ENCODE measurements around the gene GABBR1.
"Not testable (repeated sequence)": the region's sequence is repeated elsewhere in the genome, so short reads cannot be mapped to it uniquely, and the experiment has no call there.

Gene GABBR1

DNA sequence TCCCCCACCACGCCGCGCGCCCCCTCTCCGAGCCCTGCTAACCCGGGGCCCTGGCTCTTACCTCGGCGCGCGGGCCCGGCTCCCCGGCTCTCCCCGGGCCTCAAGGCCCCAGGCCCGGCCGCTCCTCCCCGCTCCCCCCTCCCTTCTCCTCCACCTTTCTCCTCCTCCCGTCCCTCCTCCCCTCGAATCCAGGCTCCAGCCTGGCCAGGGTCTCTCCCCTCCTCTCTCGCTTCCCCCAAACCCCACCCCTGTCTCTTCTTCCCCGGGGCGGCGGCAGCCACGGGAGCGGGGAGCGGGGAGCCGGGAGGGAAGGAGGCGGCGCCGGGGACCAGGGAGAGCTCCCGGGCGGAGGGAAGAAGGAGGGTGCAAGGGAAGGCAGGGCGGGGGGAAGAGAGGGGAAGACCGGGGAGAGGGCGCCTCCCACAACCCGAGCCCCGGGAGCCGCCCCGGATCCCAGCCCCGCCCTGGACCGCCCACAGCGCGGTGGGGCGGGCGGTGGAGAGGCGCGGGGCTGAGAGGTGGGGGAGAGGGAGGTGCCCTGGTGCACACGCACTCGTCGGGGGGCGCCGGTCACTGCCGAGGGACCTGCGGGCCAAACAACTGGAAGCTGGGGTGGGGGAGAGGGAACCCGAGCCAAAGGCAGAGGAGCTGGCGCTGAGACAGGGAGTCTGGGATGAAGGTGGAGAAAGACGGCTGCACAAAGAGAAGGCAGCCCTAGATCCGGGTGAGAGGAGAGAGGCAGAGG, at the start of gene GABBR1:
GABBR1 (minus strand) TSS at position 395 of the 745 bp plus-strand sequence. CDS start 798 bp downstream, outside the sequence.
- DNase-seq = peak; percentile 54

DNA sequence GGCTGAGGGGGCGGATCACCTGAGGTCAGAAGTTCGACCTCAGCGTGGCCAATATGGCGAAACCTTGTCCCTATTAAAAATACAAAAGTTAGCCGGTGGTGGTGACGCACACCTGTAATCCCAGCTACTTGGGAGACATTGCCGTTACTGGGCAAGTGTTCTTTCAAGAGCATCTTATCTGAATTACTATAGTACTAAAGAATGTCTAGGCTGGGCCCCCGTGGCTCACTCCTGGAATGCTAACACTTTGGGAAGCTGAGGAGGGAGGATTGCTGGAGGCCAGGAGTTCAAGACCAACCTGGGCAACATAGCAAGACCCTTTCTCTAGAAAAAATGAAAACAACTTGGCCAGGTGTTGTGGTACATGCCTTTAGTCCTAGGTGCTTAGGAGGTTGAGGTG, 48.8 kb upstream of the GABBR1 start:
- DNase-seq = no peak

DNA sequence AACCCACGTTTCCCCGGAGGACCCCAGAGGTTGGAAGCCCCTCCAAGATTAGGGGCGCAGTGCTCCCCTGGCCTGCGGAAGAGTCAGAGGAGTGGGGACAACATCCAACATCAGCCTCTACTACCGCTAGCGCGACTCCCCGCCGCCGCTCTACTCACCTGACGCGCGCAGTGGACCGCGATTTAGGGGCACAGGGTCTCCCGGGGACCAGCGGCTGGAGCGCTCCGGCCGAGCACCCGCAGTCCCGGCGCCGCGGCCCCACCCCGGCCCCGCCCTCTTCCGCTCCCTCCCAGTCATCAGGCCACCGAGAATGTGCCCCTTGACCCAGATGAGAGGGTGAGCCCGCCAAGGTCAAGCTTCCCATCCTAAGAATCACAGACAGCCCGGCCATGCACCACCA, 47.9 kb upstream of the GABBR1 start, which contains the start of gene ZFP57:
ZFP57 (minus strand) TSS at position 249 of the 400 bp plus-strand sequence. CDS start 4,149 bp downstream, outside the sequence.
- DNase-seq = no peak

DNA sequence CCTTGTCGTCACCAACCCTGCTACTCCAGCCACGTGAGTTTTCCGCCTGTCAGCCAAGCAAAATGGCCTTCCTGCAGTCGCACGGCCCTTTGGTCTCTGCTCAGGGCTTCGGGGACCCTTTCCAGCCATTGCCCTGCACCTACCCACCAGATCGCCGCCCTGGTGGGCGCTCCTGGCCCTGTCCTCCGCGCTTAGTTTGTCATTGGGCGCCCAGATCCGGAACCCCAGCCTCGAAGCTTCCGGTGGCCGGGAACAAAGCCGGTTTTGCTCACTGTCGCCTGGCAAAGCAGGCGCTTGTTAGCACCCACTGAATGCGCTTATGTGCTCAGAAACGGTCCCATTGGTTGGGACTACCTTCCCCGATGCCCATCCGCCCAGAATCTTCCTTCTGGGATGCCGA, 47.4 kb upstream of the GABBR1 start:
- no peak for DNase-seq

DNA sequence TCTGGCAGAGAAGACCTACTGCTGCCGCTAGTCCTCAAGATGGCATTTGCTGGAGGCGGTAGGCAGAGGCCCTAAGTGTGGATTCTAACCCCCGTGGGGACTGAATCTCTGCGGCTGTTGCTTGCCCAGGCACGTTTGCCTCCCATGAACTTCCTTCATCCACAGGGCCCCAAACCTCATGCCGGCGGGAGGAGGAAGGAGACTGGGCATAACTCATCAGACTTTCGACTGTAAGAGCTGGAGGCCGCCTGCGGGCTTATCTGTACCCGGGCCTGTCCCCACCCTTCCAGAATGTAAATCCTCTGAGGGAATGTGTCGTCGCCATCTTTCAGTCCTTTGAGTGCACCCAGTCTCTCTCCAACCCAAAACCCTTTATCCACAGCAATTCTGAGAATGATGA, 47.0 kb upstream of the GABBR1 start:
- DNase-seq = no peak

GRCh38 chr6:29678114-29678513, 45.1 kb upstream of the GABBR1 start:
- no peak for DNase-seq

GRCh38 chr6:29676981-29677601, 44.1 kb upstream of the GABBR1 start:
- DNase-seq = no peak

- DNase-seq = no peak
Observed at GRCh38 chr6:29675561-29675960, 42.6 kb upstream of the GABBR1 start.

DNA sequence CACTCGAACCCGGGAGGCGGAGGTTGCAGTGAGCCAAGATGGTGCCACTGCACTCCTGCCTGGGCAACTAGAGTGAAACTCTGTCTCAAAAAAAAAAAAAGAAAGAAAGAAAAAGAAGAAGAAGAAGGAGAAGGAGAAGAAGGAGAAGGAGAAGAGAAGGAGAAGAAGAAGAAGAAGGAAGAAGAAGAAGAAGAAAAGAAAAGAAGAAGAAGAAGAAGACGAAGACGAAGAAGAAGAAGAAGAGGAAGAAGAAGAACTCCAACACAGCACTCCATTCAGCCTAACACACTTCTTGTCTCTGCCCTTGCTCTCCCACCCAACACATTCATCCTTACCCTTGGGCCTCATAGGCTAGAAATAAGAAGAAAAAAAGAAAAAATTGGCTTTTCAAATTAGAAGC, 41.0 kb upstream of the GABBR1 start:
- no peak for DNase-seq

GRCh38 chr6:29673161-29673560, 40.2 kb upstream of the GABBR1 start:
- DNase-seq = no peak

- DNase-seq = not testable (repeated sequence)
Observed at GRCh38 chr6:29672116-29672515, 39.1 kb upstream of the GABBR1 start.

GRCh38 chr6:29671026-29671425, 38.0 kb upstream of the GABBR1 start:
- no peak for DNase-seq

DNA sequence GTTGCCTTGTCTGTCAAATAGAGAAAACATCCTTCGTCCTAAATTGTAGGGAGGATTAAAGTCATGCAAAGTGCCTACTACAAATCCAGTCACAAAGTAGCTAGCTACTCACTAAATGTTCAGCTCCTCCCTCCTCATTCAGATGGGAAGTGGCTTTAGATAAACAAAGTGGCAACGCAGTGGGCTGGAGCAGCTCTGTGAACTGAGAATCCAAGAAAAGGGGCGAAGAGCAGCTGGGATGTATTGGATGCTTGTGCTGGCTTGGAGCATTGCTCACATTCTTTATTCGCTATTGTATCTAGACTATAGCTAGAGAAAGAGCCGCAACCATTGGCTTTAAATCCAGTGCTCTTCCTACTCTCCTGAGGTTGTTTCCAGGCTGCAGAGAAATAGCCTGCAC, 34.2 kb upstream of the GABBR1 start:
- no peak for DNase-seq

GRCh38 chr6:29666826-29667130, 33.8 kb upstream of the GABBR1 start:
- no peak for DNase-seq

- DNase-seq = no peak
Observed at GRCh38 chr6:29665942-29666825, 33.2 kb upstream of the GABBR1 start.

GRCh38 chr6:29663300-29664042, 30.5 kb upstream of the GABBR1 start:
- DNase-seq = no peak

DNA sequence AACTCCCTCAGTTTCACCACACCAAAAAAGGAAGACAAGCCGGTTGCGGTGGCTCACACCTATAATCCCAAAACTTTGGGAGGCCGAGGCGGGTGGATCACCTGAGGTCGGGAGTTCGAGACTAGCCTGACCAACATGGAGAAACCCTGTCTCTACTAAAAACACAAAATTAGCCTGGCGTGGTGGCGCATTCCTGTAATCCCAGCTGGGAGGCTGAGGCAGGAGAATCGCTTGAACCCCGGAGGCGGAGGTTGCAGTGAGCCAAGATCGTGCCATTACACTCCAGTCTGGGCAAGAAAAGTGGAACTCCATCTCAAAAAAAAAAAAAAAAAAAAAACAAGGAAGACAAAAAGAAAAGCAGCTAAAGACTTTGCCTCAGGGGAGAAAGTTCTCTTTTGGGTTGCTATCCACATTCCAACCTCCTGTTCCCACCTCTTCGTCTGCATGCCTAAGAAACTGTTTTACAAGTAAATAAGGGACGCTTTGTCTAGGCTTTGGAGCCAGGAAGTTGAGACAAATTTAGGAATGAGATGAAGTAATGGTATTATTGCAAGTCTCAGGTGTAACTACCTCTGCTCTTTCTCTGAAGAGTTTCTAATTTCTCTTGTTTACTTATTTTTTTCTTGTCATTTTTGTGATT, 28.6 kb upstream of the GABBR1 start:
- DNase-seq = not testable (repeated sequence)

DNA sequence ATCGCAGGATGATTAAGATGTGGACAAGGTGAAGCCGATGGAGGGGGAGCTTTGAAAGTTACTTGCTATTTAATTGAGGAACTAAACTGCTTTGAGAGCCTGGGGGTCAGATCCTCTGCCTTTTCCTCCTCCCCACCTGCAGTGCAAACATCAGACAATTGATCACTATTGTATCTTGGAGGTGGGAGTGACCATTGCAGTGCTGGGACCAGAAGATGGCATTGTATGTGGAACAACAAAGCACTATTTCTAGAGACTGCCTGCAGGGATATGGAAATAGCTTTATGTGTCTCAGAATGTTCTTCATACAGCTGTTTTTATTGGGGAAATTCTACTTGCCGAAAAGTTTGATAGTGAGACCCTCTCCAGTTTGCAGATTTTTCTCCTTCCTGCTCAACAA, 28.1 kb upstream of the GABBR1 start:
- DNase-seq = no peak

GRCh38 chr6:29656798-29657197, 23.8 kb upstream of the GABBR1 start, which contains the start of gene MOG:
MOG (plus strand) TSS chr6:29657092; CDS start chr6:29657210, 118 bp downstream.
- DNase-seq = no peak

DNA sequence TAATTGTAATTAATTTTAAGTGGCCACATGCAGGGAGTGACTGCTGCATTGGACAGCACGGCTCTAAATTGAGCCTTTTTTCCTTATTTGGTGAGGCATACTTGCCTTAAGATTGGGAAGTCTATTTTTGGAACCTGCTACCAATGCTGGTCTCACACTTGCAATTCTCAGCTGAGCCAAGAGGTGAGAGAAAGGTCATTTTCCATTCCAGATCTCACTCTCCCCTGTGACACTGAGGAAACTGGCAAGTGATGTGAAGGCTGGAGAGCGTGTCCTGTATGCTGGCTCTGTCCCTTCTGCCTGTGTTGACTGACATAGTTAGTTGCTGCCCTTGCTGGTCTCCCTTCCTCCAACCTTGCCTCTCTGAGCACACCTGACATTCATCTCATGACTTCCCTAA, 23.2 kb upstream of the GABBR1 start:
- DNase-seq = no peak

DNA sequence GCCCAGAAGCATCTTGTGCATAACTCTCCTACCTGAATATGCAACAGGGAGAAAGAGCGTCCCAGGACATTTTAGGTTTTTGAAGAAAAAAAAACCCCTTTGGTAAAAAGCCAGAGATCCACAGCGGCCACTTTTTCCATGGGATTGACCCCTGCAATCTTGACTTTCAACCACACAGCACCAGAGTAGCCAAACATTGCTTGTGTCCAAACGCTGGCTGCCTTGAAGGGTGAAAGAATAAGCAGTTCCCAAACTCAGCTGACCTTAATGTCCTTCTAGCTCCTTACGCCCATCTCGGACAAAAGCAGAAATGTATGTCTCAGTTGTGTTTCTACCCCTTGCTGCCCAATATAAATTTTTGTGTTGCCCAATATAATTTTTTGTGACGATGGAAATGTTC, 22.7 kb upstream of the GABBR1 start:
- DNase-seq = no peak

DNA sequence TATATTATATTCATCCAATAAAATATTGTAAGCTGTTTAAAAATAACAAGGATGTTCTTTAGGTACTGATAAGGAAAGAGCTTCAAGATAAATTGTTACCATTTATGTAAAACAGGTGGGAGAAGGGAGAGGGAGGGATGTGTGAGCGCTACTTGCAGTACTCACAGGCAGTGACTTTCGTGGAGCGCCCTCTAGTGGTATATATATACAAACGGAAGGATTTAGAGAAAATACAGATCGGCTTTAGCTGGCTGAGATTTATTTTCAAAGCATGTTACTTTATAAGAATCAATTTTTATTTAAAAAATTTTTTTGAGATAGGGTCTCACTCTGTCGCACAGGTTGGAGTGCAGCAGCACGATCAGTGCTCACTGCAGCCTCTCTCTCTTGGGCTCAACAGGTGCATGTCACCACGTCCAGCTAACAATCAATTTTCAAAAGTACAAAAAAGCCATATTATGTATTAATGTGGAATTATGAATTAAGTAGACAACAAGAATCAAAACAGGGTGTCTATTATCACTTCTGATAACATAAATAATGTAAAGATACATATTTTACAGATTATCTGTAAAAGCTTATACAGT, 20.6 kb upstream of the GABBR1 start:
- DNase-seq = peak; percentile 15

Data from activated CD4-positive, alpha-beta T cell treated with anti-CD3 and anti-CD28 coated beads for 1 hour (primary cell).